Lung (tissue), 12 donors: ENCODE measurements around the gene CYP3A7. TPM values are rescaled to one million over a fixed set of nuclear protein-coding genes. Genes with fewer than 3 reads are reported as not detected.
"Not testable (repeated sequence)": the region's sequence is repeated elsewhere in the genome, so short reads cannot be mapped to it uniquely, and the experiment has no call there.

Experiments used
- ATAC-seq: fragments of 200-7000 bp; cut with Tn5 transposase; one replicate; pipeline ENCODE4 v1.9.1; 2020; ENCODE audit warnings: moderate number of reproducible peaks; ENCODE audit not compliant: insufficient read depth, low FRiP score
- DNase-seq, 3 donors: peaks; one replicate each; pipeline ENCODE4 v3.0.0-alpha.2; 2013 to 2017
- H3K27ac ChIP-seq, 2 donors: one replicate each; pipeline ENCODE4 v1.5.1; 2013; ENCODE audit warnings: mild to moderate bottlenecking in 2 of 2, moderate library complexity in 2 of 2, control low read depth in 1 of 2, inconsistent platforms in 1 of 2, low read depth in 1 of 2, low read length in 1 of 2
- H3K27me3 ChIP-seq, 3 donors: one replicate each; pipeline ENCODE4 v1.5.1; 2013; ENCODE audit warnings: low read length in 2 of 3; ENCODE audit not compliant: control insufficient read depth in 3 of 3, insufficient read depth in 3 of 3
- H3K36me3 ChIP-seq, 4 donors: one replicate each; pipeline ENCODE4 v1.5.1; 2013; ENCODE audit warnings: low read length in 4 of 4, mild to moderate bottlenecking in 1 of 4, moderate library complexity in 1 of 4; ENCODE audit not compliant: control insufficient read depth in 4 of 4, insufficient read depth in 4 of 4
- H3K4me1 ChIP-seq, 5 donors: one replicate each; pipeline ENCODE4 v1.5.1; 2013; ENCODE audit warnings: low read length in 5 of 5, mild to moderate bottlenecking in 2 of 5, moderate library complexity in 1 of 5; ENCODE audit not compliant: control insufficient read depth in 5 of 5, insufficient read depth in 5 of 5
- H3K4me3 ChIP-seq: one replicate; pipeline ENCODE4 v1.5.1; 2013; ENCODE audit warnings: mild to moderate bottlenecking, control low read depth, moderate library complexity
- H3K9ac ChIP-seq, 2 donors: one replicate each; pipeline ENCODE4 v1.5.1; 2013; ENCODE audit warnings: low read length in 2 of 2, control low read depth in 1 of 2; ENCODE audit not compliant: insufficient read depth in 1 of 2
- H3K9me3 ChIP-seq, 4 donors: one replicate each; pipeline ENCODE4 v1.5.1; 2013; ENCODE audit warnings: low read length in 3 of 4, mild to moderate bottlenecking in 1 of 4, moderate library complexity in 1 of 4; ENCODE audit not compliant: control insufficient read depth in 4 of 4, insufficient read depth in 3 of 4
- CTCF ChIP-seq: IDR thresholded peaks from 2 replicates; pipeline ENCODE4 v1.5.1; 2012; ENCODE audit warnings: mild to moderate bottlenecking; ENCODE audit errors: control extremely low read depth, extremely low read depth
- WGBS, 2 donors: extraction: QIAGEN DNeasy Blood & Tissue Kit; methylation state at CpG; one replicate each; pipeline ENCODE4 v1.1.7; 2013; 5-methylcytosine and 5-hydroxymethylcytosine counted together
- polyA plus RNA-seq, 2 donors: library from polyadenylated mRNA; stranded (reverse); fragments of 200-250 nt; gene quantifications; one replicate each; pipeline ENCODE4 v1.2.1, GENCODE V29; 2013
- total RNA-seq, 2 donors: library from RNA; depleted of rRNA in 1 of 2; stranded (reverse); fragments of >200 nt in 1 of 2; gene quantifications; one replicate each; pipeline ENCODE4 v1.2.1, GENCODE V29; 2014 to 2021
- donor health status: control.
- donor health status: control.
- donor health status: Bipolar disorder and iron deficiency.
- donor health status: healthy.
- donor health status: DM: yes; HTN: yes; CAD: no.

The CYP3A7 gene
- total and polyA plus RNA-seq, 4 donors: 0.19 to 0.71 (median 0.44) TPM

DNA sequence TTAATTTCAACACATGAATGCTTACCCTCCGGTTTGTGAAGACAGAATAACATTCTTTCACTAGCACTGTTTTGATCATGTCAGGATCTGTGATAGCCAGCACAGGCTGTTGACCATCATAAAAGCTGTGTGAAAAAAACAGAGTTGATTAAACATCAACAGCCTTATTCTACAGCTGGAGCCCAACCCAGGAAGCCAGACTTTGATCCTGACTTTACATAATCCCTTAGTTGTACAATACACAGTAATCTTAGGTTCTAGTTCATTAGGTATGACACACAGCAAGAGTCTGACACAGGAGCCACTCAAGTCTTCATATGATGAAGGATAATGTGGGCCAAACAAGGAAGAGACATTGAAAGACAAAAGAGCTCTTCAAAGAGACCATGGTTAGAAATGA lies 37.6 kb upstream of the CYP3A7 start:
- H3K4me3 ChIP-seq: no peak overlapping the region
- no peak for ATAC-seq
- no peak for DNase-seq
- H3K27ac ChIP-seq: no peak overlapping the region
- TF ChIP-seq CTCF: no peak
- no peaks in the 10 kb centered on the region for H3K27me3 ChIP-seq
- no peak overlapping the region for H3K9ac ChIP-seq
- H3K4me1 ChIP-seq: peaks cover 0 to 6% (median 0%) of the 10 kb centered on the region in 5 donors
- 86% methylated on average over 1 of the region's 1 CpG for WGBS, 2 donors
- no peaks in the 10 kb centered on the region for H3K36me3 ChIP-seq
- no peaks in the 10 kb centered on the region for H3K9me3 ChIP-seq

DNA sequence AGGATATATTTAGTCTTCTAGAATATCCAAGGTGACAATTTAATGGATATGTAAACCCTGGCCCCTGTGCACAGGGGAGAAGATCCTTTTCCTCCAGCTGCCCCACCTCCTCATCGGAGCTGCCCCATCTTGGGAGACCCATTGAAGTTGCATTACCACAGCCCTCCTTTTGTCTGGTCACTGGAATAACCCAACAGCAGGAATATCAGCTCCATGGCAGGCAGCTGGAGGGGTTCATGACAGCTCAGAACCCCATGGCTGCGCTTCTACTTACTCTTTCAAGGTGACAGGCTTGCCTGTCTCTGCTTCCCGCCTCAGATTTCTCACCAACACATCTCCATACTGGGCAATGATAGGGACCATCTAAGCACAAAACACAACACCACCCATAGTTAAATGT lies 34.5 kb upstream of the CYP3A7 start:
- not testable (repeated sequence) for H3K27me3 ChIP-seq, ATAC-seq, H3K27ac ChIP-seq, H3K4me1 ChIP-seq, H3K4me3 ChIP-seq, H3K36me3 ChIP-seq, DNase-seq, H3K9ac ChIP-seq, H3K9me3 ChIP-seq
- 92 to 95% methylated on average over 3 of the region's 3 CpGs for WGBS, 2 donors

DNA sequence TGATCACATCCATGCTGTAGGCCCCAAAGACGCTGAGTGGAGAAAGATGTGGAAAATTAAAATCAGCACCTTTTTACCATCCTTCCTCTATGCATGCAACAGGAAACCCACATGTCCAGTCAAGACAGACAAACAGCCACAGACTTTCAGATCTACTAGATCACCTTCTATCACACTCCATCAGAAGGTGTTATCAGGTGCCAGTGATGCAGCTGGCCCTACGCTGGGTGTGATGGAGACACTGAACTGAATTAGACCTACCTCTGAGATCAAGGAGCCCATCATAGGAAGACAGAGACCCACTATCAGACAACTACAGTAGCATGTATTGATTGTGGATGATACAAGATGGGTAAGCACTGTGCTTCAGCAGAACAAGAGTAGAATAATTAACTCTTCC lies 33.5 kb upstream of the CYP3A7 start:
- H3K27ac ChIP-seq: no peak overlapping the region

DNA sequence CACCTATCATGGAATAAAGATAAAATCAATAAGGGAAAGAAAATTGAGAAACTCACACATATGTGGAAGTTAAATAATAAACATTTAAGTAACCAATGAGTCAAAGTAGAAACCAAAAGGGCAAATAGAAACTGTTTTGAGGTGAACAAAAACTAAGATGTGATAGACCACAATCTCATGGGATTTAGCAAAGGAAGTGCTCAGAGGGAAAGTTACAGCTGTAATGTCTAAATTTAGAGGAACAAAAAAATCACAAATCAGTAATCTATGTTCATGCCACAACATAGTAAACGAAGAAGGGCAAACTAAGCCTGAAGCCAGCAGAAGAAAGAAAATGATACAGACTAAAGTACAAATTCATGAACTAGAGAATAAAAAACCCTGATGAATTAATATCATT lies 32.7 kb upstream of the CYP3A7 start:
- 47 to 58% methylated on average over 1 of the region's 1 CpG for WGBS, 2 donors
- Histone ChIP-seq H3K9me3 (no peaks in the 10 kb centered on the region), H3K36me3 (no peaks in the 10 kb centered on the region), H3K4me1 (peaks cover 0 to 21% (median 0%) of the 10 kb centered on the region in 5 donors), H3K4me3 (no peak overlapping the region), H3K9ac (no peak overlapping the region), H3K27ac (no peak overlapping the region), H3K27me3 (no peaks in the 10 kb centered on the region)
- no peak for TF ChIP-seq CTCF
- DNase-seq (peak in 2 of 3 donors; percentile 3 to 20), ATAC-seq (no peak)

More for the DNA sequence above, 33.5 kb upstream of the CYP3A7 start:
- H3K4me1 ChIP-seq: peaks cover 0 to 13% (median 0%) of the 10 kb centered on the region in 5 donors
- H3K27me3 ChIP-seq: no peaks in the 10 kb centered on the region
- H3K36me3 ChIP-seq: no peaks in the 10 kb centered on the region
- no peak for TF ChIP-seq CTCF
- no peak overlapping the region for H3K9ac ChIP-seq
- DNase-seq: peak in 1 of 3 donors; percentile 34
- no peak for ATAC-seq
- 80 to 92% methylated on average over 2 of the region's 2 CpGs for WGBS, 2 donors
- no peaks in the 10 kb centered on the region for H3K9me3 ChIP-seq
- H3K4me3 ChIP-seq: no peak overlapping the region
